ENCODE results near the gene OPTN.

OPTN gene

GRCh38 chr10:13062803-13063202, 37.2 kb upstream of the OPTN start:
- ChIA-PET CTCF (interaction anchor here (1.1 to 1.5 kb wide), 2 partner anchors 8 to 11 kb away, joined by 3 to 6 read pairs; no protein-coding TSS in a partner anchor), POLR2A (no interaction called here)
- TF ChIP-seq CTCF (IDR thresholded peaks at IDR 0.05; ENCODE audit: control extremely low read depth, extremely low read depth, low read depth, missing control alignments) = no peak
- DNase-seq (ENCODE audit: extremely low spot score) = no peak

GRCh38 chr10:13066527-13066926, 33.4 kb upstream of the OPTN start:
- CTCF ChIA-PET = no interaction called here
- TF ChIP-seq CTCF (IDR thresholded peaks at IDR 0.05; ENCODE audit: control extremely low read depth, extremely low read depth, low read depth, missing control alignments) = no peak

GRCh38 chr10:13067431-13067830, 32.5 kb upstream of the OPTN start:
- CTCF ChIA-PET = no interaction called here
- POLR2A ChIA-PET = no interaction called here
- no peak for DNase-seq (ENCODE audit: extremely low spot score)
- no peak for TF ChIP-seq CTCF (IDR thresholded peaks at IDR 0.05; ENCODE audit: control extremely low read depth, extremely low read depth, low read depth, missing control alignments)

More at GRCh38 chr10:13066527-13066926, 33.4 kb upstream of the OPTN start:
- no peak for DNase-seq (ENCODE audit: extremely low spot score)
- POLR2A ChIA-PET = no interaction called here

- ChIA-PET CTCF (no interaction called here), POLR2A (no interaction called here)
- DNase-seq (ENCODE audit: extremely low spot score) = no peak
These were observed 31.9 kb upstream of the OPTN start for GRCh38 chr10:13068071-13068470.

GRCh38 chr10:13068484-13068883, 31.5 kb upstream of the OPTN start:
- POLR2A ChIA-PET = no interaction called here
- no peak for DNase-seq (ENCODE audit: extremely low spot score)
- no peak for TF ChIP-seq CTCF (IDR thresholded peaks at IDR 0.05; ENCODE audit: control extremely low read depth, extremely low read depth, low read depth, missing control alignments)
- CTCF ChIA-PET = no interaction called here

More at GRCh38 chr10:13068071-13068470, 31.9 kb upstream of the OPTN start:
- no peak for TF ChIP-seq CTCF (IDR thresholded peaks at IDR 0.05; ENCODE audit: control extremely low read depth, extremely low read depth, low read depth, missing control alignments)

- DNase-seq (ENCODE audit: extremely low spot score) = no peak
- ChIA-PET POLR2A (no interaction called here), CTCF (no interaction called here)
- TF ChIP-seq CTCF (IDR thresholded peaks at IDR 0.05; ENCODE audit: control extremely low read depth, extremely low read depth, low read depth, missing control alignments) = no peak
These were observed 27.6 kb upstream of the OPTN start for GRCh38 chr10:13072339-13072738.
